Measurements from ENCODE around the gene ROBO2. TPM values are rescaled to one million over a fixed set of nuclear protein-coding genes. Genes with fewer than 3 reads are reported as not detected.

Gene ROBO2
- total RNA-seq, 1 experiment from 2014 or later: 0.16 TPM

DNA sequence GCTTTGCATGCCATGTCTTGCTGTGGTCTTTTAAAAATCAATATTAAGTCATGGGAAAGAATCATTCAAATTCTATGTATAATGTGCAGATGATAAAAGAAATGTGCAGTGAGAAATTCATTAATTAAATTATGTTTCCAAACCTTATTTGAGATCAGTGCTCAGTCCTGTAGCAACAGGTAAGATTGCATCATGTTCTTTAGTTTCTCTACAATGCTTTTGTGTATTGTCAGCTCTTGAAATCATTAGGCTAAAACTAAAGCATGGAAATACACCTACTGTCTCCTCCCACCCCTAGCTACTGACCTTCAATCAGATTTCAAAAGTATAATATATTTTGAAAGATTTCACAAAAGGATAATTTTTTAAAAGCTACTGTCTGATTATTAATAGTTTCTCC is 612.7 kb downstream of the ROBO2 start:
- no peak overlapping the region for H3K4me3 Mint-ChIP-seq (ENCODE audit: unreplicated experiment)
- Histone ChIP-seq H3K27me3 (replicated peaks; ENCODE audit: control insufficient read depth, insufficient read depth, low read length) (no peaks in the 10 kb centered on the region), H3K4me1 (no peaks in the 10 kb centered on the region), H3K9me3 (no peaks in the 10 kb centered on the region), H3K4me3 (ENCODE audit: low read depth, low read length) (no peak overlapping the region), H3K36me3 (ENCODE audit: control insufficient read depth, insufficient read depth, low read length) (no peaks in the 10 kb centered on the region)
- no peaks in the 10 kb centered on the region for H3K9me3 Mint-ChIP-seq (ENCODE audit: unreplicated experiment)
- no TSS peak for BruUV-seq (replicated peaks)
- H3K27me3 Mint-ChIP-seq (ENCODE audit: insufficient read depth, unreplicated experiment): no peaks in the 10 kb centered on the region
- no peaks in the 10 kb centered on the region for H3K36me3 Mint-ChIP-seq (ENCODE audit: insufficient read depth, unreplicated experiment)
- TF ChIP-seq, protein P1, sequence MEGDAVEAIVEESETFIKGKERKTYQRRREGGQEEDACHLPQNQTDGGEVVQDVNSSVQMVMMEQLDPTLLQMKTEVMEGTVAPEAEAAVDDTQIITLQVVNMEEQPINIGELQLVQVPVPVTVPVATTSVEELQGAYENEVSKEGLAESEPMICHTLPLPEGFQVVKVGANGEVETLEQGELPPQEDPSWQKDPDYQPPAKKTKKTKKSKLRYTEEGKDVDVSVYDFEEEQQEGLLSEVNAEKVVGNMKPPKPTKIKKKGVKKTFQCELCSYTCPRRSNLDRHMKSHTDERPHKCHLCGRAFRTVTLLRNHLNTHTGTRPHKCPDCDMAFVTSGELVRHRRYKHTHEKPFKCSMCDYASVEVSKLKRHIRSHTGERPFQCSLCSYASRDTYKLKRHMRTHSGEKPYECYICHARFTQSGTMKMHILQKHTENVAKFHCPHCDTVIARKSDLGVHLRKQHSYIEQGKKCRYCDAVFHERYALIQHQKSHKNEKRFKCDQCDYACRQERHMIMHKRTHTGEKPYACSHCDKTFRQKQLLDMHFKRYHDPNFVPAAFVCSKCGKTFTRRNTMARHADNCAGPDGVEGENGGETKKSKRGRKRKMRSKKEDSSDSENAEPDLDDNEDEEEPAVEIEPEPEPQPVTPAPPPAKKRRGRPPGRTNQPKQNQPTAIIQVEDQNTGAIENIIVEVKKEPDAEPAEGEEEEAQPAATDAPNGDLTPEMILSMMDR (IDR thresholded peaks at IDR 0.05; ENCODE audit: insufficient read depth in 1 of 2, low read depth in 1 of 2, low read length in 1 of 2, severe bottlenecking in 1 of 2, unreplicated experiment in 1 of 2): no peak
- CTCF ChIA-PET: no interaction called here
- intact Hi-C loops (cut with micrococcal nuclease; ENCODE audit: unreplicated experiment): no loop called here
- H3K27ac Mint-ChIP-seq (ENCODE audit: unreplicated experiment): no peak overlapping the region
- no peaks in the 10 kb centered on the region for H3K4me1 Mint-ChIP-seq (ENCODE audit: low read depth, unreplicated experiment)
- no peak for DNase-seq
- POLR2A ChIA-PET: no interaction called here

DNA sequence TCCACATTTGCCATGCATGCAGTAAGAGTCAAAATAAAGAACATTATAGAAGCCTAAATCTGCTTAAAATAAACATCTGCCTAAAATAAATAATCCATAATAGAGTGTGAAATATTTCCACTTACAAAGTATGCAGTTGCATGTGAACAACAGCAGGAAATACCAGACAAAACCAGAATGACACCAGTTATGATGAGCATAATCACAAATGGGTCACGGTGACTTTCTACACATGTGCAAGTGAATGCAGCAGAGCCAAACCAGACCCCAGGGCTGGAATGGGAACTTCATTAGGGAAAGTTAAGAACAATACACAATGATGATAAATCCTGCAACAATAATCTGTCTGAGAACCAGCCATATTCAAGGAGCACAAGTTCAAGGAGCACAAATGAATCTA is 615.5 kb downstream of the ROBO2 start:
- no peaks in the 10 kb centered on the region for H3K4me1 ChIP-seq
- no TSS peak for BruUV-seq (replicated peaks)
- intact Hi-C loops (cut with micrococcal nuclease; ENCODE audit: unreplicated experiment): no loop called here

DNA sequence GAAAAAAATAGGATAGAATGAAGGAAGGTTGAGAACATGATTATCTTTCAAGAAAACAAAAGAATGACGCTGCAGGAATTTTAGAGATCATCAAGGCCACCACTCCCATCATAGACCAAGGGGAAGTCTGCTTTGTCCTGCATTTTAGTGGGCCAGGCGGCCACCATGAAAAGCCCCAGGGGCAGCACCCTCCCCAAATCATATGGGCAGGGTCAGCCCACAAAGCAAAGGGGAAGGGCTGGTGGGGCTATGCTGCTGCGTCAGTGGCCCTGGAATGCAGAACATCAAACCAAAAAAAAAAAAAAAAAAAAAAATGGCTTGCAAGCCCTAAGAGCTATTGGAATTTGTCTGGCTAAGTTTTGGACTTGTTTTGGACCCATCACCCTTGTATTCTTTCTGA is 620.8 kb downstream of the ROBO2 start:
- Histone ChIP-seq H3K9me3 (no peaks in the 10 kb centered on the region), H3K4me3 (ENCODE audit: low read depth, low read length) (no peak overlapping the region), H3K27me3 (replicated peaks; ENCODE audit: control insufficient read depth, insufficient read depth, low read length) (no peaks in the 10 kb centered on the region), H3K36me3 (ENCODE audit: control insufficient read depth, insufficient read depth, low read length) (no peaks in the 10 kb centered on the region), H3K4me1 (no peaks in the 10 kb centered on the region)
- H3K4me1 Mint-ChIP-seq (ENCODE audit: low read depth, unreplicated experiment): no peaks in the 10 kb centered on the region
- no peak for DNase-seq
- intact Hi-C loops (cut with micrococcal nuclease; ENCODE audit: unreplicated experiment): no loop called here
- H3K27ac Mint-ChIP-seq (ENCODE audit: unreplicated experiment): no peak overlapping the region
- BruUV-seq (replicated peaks): no TSS peak
- TF ChIP-seq, protein P1 (IDR thresholded peaks at IDR 0.05; ENCODE audit: insufficient read depth in 1 of 2, low read depth in 1 of 2, low read length in 1 of 2, severe bottlenecking in 1 of 2, unreplicated experiment in 1 of 2): no peak
- ChIA-PET POLR2A (no interaction called here), CTCF (no interaction called here)
- H3K4me3 Mint-ChIP-seq (ENCODE audit: unreplicated experiment): no peak overlapping the region
- H3K36me3 Mint-ChIP-seq (ENCODE audit: insufficient read depth, unreplicated experiment): no peaks in the 10 kb centered on the region
- H3K9me3 Mint-ChIP-seq (ENCODE audit: unreplicated experiment): peaks cover 12% of the 10 kb centered on the region
- H3K27me3 Mint-ChIP-seq (ENCODE audit: insufficient read depth, unreplicated experiment): no peaks in the 10 kb centered on the region

More for the DNA sequence above, 615.5 kb downstream of the ROBO2 start:
- H3K9me3 ChIP-seq: no peaks in the 10 kb centered on the region
- Mint-ChIP-seq H3K9me3 (ENCODE audit: unreplicated experiment) (no peaks in the 10 kb centered on the region), H3K36me3 (ENCODE audit: insufficient read depth, unreplicated experiment) (no peaks in the 10 kb centered on the region), H3K4me1 (ENCODE audit: low read depth, unreplicated experiment) (no peaks in the 10 kb centered on the region), H3K27ac (ENCODE audit: unreplicated experiment) (no peak overlapping the region), H3K4me3 (ENCODE audit: unreplicated experiment) (no peak overlapping the region), H3K27me3 (ENCODE audit: insufficient read depth, unreplicated experiment) (no peaks in the 10 kb centered on the region)
- no peaks in the 10 kb centered on the region for H3K27me3 ChIP-seq (replicated peaks; ENCODE audit: control insufficient read depth, insufficient read depth, low read length)
- CTCF ChIA-PET: no interaction called here
- POLR2A ChIA-PET: no interaction called here
- no peaks in the 10 kb centered on the region for H3K36me3 ChIP-seq (ENCODE audit: control insufficient read depth, insufficient read depth, low read length)
- no peak for DNase-seq
- TF ChIP-seq, protein P1 (IDR thresholded peaks at IDR 0.05; ENCODE audit: insufficient read depth in 1 of 2, low read depth in 1 of 2, low read length in 1 of 2, severe bottlenecking in 1 of 2, unreplicated experiment in 1 of 2): no peak
- H3K4me3 ChIP-seq (ENCODE audit: low read depth, low read length): no peak overlapping the region

All from Caco-2 (cell line).